Measurements from ENCODE around the gene FLT1.

DNA sequence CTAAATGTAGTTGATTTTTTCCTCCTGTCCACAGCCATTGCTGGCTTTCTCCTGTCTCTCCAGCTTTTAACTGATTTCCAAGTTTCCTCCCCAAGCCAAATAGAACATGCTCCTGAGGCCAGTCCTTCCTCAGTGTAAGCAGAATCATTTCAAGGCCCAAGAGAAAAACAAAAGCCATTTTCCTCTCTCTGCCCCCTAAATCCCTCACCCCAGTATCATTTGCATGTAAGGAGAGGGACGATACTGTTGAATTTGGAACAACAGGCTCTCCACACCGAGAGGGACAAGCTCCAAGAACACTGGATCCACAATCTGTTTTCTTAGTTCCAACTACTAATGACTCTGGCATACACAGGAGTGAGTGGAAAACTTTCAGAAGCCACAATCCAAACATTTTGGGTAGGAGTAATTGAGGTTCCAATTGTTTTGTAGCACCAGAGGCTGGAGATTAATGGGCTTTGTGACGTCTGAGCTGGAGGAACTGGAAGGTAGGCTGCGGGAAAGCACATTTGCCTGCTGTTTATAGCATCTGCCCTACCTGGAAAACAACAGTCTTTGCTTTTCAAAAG, 156.8 kb downstream of the FLT1 start:
- TF ChIP-seq EP300 (IDR thresholded peaks at IDR 0.05) (no peak), CTCF (IDR thresholded peaks at IDR 0.05) (no peak), MAX (IDR thresholded peaks at IDR 0.05) (no peak), POLR2A (IDR thresholded peaks at IDR 0.05; ENCODE audit: low read length) (no peak), EHMT2 (IDR thresholded peaks at IDR 0.05; ENCODE audit: low read depth) (no peak), KDM1A (IDR thresholded peaks at IDR 0.05; ENCODE audit: low read depth) (no peak), CBX8 (IDR thresholded peaks at IDR 0.05) (no peak), HOXA7 (CRISPR knock-in tag; IDR thresholded peaks at IDR 0.05) (no peak), REST (IDR thresholded peaks at IDR 0.05) (no peak), SMC3 (IDR thresholded peaks at IDR 0.05) (no peak), NFE2L2 (conservative IDR thresholded peaks at IDR 0.05; ENCODE audit: low read length) (no peak), ATOH8 (CRISPR knock-in tag; IDR thresholded peaks at IDR 0.05; ENCODE audit: low read depth) (no peak)

Data from A549 (cell line).